ENCODE measurements around the gene SPOCK2. TPM values are rescaled to one million over a fixed set of nuclear protein-coding genes. Genes with fewer than 3 reads are reported as not detected.
"Not testable (repeated sequence)": the region's sequence is repeated elsewhere in the genome, so short reads cannot be mapped to it uniquely, and the experiment has no call there.

SPOCK2 gene
- total RNA-seq, 4 donors from 2014 or later, result 3.4 to 6.7 (median 5.3) TPM

- no peak for ATAC-seq
- intact Hi-C loops (cut with DNase I; ENCODE audit: low total_unique reads), result no loop called here
These were observed 22.5 kb upstream of the SPOCK2 start for GRCh38 chr10:72110673-72111401.

GRCh38 chr10:72109636-72110157 is 21.3 kb upstream of the SPOCK2 start:
- no peaks in the 10 kb centered on the region for H3K27me3 ChIP-seq
- H3K4me1 ChIP-seq, result peaks cover 12 to 13% of the 10 kb centered on the region in 2 donors
- H3K9me3 ChIP-seq, result no peaks in the 10 kb centered on the region
- DNase-seq, result no peak
- intact Hi-C loops (cut with DNase I; ENCODE audit: low total_unique reads) (no loop called here), in situ Hi-C loops (cut with MboI; ENCODE audit: low sequenced_read_pairs in 4 of 4) (no loop called here)
- no peak overlapping the region for H3K27ac ChIP-seq
- ATAC-seq, result no peak
- H3K4me3 ChIP-seq, result no peak overlapping the region
- peaks cover 0 to 3% of the 10 kb centered on the region in 2 donors for H3K36me3 ChIP-seq
- TF ChIP-seq POLR2A (IDR thresholded peaks at IDR 0.05) (no peak), CTCF (IDR thresholded peaks at IDR 0.05 in 4 of 5, conservative IDR thresholded peaks at IDR 0.05 in 1 of 5) (no peak)

More at GRCh38 chr10:72110673-72111401, 22.5 kb upstream of the SPOCK2 start:
- Histone ChIP-seq H3K4me1 (peaks cover under 1 to 3% of the 10 kb centered on the region in 2 donors), H3K27me3 (no peaks in the 10 kb centered on the region), H3K27ac (no peak overlapping the region), H3K36me3 (peaks cover 0 to 3% of the 10 kb centered on the region in 2 donors), H3K4me3 (no peak overlapping the region), H3K9me3 (no peaks in the 10 kb centered on the region)
- in situ Hi-C loops (cut with MboI; ENCODE audit: low sequenced_read_pairs in 4 of 4), result no loop called here
- TF ChIP-seq POLR2A (IDR thresholded peaks at IDR 0.05), result no peak
- DNase-seq, result no peak

GRCh38 chr10:72108830-72109635 is 20.7 kb upstream of the SPOCK2 start:
- Histone ChIP-seq H3K27ac (no peak overlapping the region), H3K27me3 (no peaks in the 10 kb centered on the region), H3K4me1 (peaks cover 13% of the 10 kb centered on the region in 2 donors), H3K4me3 (no peak overlapping the region), H3K36me3 (peaks cover 0 to 3% of the 10 kb centered on the region in 2 donors), H3K9me3 (no peaks in the 10 kb centered on the region)
- DNase-seq (no peak), ATAC-seq (no peak)
- no peak for TF ChIP-seq CTCF (IDR thresholded peaks at IDR 0.05 in 4 of 5, conservative IDR thresholded peaks at IDR 0.05 in 1 of 5)
- no peak for TF ChIP-seq POLR2A (IDR thresholded peaks at IDR 0.05)
- intact Hi-C loops (cut with DNase I; ENCODE audit: low total_unique reads), result no loop called here
- in situ Hi-C loops (cut with MboI; ENCODE audit: low sequenced_read_pairs in 4 of 4), result no loop called here

- H3K9me3 ChIP-seq; H3K4me3 ChIP-seq; H3K36me3 ChIP-seq; DNase-seq; in situ Hi-C loops (cut with MboI; ENCODE audit: low sequenced_read_pairs in 4 of 4); H3K27me3 ChIP-seq; H3K27ac ChIP-seq; intact Hi-C loops (cut with DNase I; ENCODE audit: low total_unique reads); ATAC-seq: not testable (repeated sequence)
- H3K4me1 ChIP-seq, result peaks cover 13% of the 10 kb centered on the region in 2 donors
These were observed 19.6 kb upstream of the SPOCK2 start for GRCh38 chr10:72108004-72108370.

GRCh38 chr10:72107325-72108003 is 19.1 kb upstream of the SPOCK2 start:
- intact Hi-C loops (cut with DNase I; ENCODE audit: low total_unique reads) (no loop called here), in situ Hi-C loops (cut with MboI; ENCODE audit: low sequenced_read_pairs in 4 of 4) (no loop called here)
- Histone ChIP-seq H3K27ac (no peak overlapping the region), H3K4me1 (peaks cover 13% of the 10 kb centered on the region in 2 donors), H3K9me3 (no peaks in the 10 kb centered on the region), H3K4me3 (no peak overlapping the region), H3K27me3 (no peaks in the 10 kb centered on the region), H3K36me3 (peaks cover 0 to 8% of the 10 kb centered on the region in 2 donors)
- ATAC-seq (no peak), DNase-seq (no peak)
- TF ChIP-seq CTCF (IDR thresholded peaks at IDR 0.05 in 4 of 5, conservative IDR thresholded peaks at IDR 0.05 in 1 of 5), result no peak
- TF ChIP-seq POLR2A (IDR thresholded peaks at IDR 0.05), result no peak

All from gastrocnemius medialis (tissue), 4 donors.